Right lobe of liver (tissue), 6 donors: ENCODE results near the gene SEMA7A. TPM values are rescaled to one million over a fixed set of nuclear protein-coding genes. Genes with fewer than 3 reads are reported as not detected.

Experiments
- ATAC-seq, 4 donors: fragments of 200-7000 bp; cut with Tn5 transposase; one replicate each; pipeline ENCODE4 v1.9.1; 2020; ENCODE audit warnings: mild to moderate bottlenecking in 4 of 4, moderate library complexity in 4 of 4
- DNase-seq, 3 donors: peaks; one replicate each; pipeline ENCODE4 v3.0.0-alpha.2; 2020
- H3K27ac ChIP-seq, 3 donors: fragments of 200-600 bp; one replicate each; pipeline ENCODE4 v1.8.0; 2022
- H3K27me3 ChIP-seq, 2 donors: fragments of 200-600 bp; one replicate each; pipeline ENCODE4 v1.8.0; 2022
- H3K36me3 ChIP-seq, 4 donors: fragments of 200-600 bp; sonication (generic) in 1 of 4; one replicate each; pipeline versions ENCODE4 v1.5.1 to v1.8.0; 2017 to 2022; ENCODE audit warnings: control low read depth in 1 of 4
- H3K4me1 ChIP-seq, 4 donors: fragments of 200-600 bp; sonication (generic) in 1 of 4; one replicate each; pipeline versions ENCODE4 v1.5.1 to v1.8.0; 2017 to 2022; ENCODE audit warnings: control low read depth in 1 of 4
- H3K4me3 ChIP-seq, 3 donors: fragments of 200-600 bp; one replicate each; pipeline ENCODE4 v1.8.0; 2022
- H3K9me3 ChIP-seq, 4 donors: fragments of 200-600 bp; sonication (generic) in 1 of 4; one replicate each; pipeline versions ENCODE4 v1.5.1 to v1.8.0; 2017 to 2022; ENCODE audit warnings: control low read depth in 1 of 4
- CTCF ChIP-seq, 4 donors: fragments of 200-600 bp in 3 of 4; fragments of 450-650 bp in 1 of 4; IDR thresholded peaks; one replicate each; pipeline versions ENCODE4 v1.5.1 to v1.8.0; 2016 to 2022; ENCODE audit warnings: antibody characterized with exemption in 4 of 4, mild to moderate bottlenecking in 2 of 4
- POLR2A ChIP-seq: fragments of 450-650 bp; IDR thresholded peaks from one replicate; pipeline ENCODE4 v1.6.1; 2017; ENCODE audit warnings: antibody characterized with exemption, mild to moderate bottlenecking
- WGBS: methylation state at CpG from one replicate; pipeline ENCODE4 v1.1.6; 2018; ENCODE audit warnings: low coverage, low lambda C conversion rate; ENCODE audit not compliant: insufficient coverage; ENCODE audit errors: missing lambda C conversion rate; 5-methylcytosine and 5-hydroxymethylcytosine counted together
- intact Hi-C, 2 donors: fragments of 100-400 bp; cut with DNase I; formaldehyde crosslinking; loops; one replicate each; pipeline versions ENCODE4 v1.11.2 to v1.14.1; 2022
- total RNA-seq, 6 experiments: library from RNA; depleted of rRNA in 2 of 6; stranded (reverse); fragments of >200 nt in 2 of 6; fragmentation: NEBNext Ultra II Directional in 3 of 6; extraction: Animal tissue kit (Norgen Biotek cat#: 25700) in 3 of 6; gene quantifications; one replicate each; pipeline versions ENCODE4 v1.1.0 to v1.2.4, GENCODE V29; 2016 to 2023
- donor health status: DM: no; HTN: yes; CAD: no.
- donor health status: DM: no; HTN: no; CAD: no.
- donor health status: DM: no; HTN: no; CAD: no.
- donor health status: DM: no; HTN: yes; CAD: no.
- donor health status: DM: no; HTN: yes; CAD: no.

SEMA7A gene
- total RNA-seq, 6 experiments from 2014 or later = 0.42 to 2.4 (median 1.1) TPM

- ATAC-seq (no peak), DNase-seq (no peak)
- no peaks in the 10 kb centered on the region for H3K36me3 ChIP-seq
- H3K27me3 ChIP-seq = no peaks in the 10 kb centered on the region
- intact Hi-C loops = loop anchor here in 1 of 2 donors (10.0 kb wide), 1 partner anchor 98 kb away; no protein-coding TSS in a partner anchor
- no peaks in the 10 kb centered on the region for H3K9me3 ChIP-seq
- no peaks in the 10 kb centered on the region for H3K4me1 ChIP-seq
- H3K27ac ChIP-seq = no peak overlapping the region
- WGBS = 19% methylated on average over 3 of the region's 13 CpGs
- no peak overlapping the region for H3K4me3 ChIP-seq
- TF ChIP-seq CTCF (IDR thresholded peaks at IDR 0.05) (no peak), POLR2A (no peak)
Observed at GRCh38 chr15:74387141-74387541, 46.6 kb downstream of the SEMA7A start.

GRCh38 chr15:74386496-74387140, 47.1 kb downstream of the SEMA7A start:
- TF ChIP-seq POLR2A = no peak
- TF ChIP-seq CTCF (IDR thresholded peaks at IDR 0.05) = no peak
- intact Hi-C loops = loop anchor here in 1 of 2 donors (10.0 kb wide), 1 partner anchor 98 kb away; no protein-coding TSS in a partner anchor
- ATAC-seq (no peak), DNase-seq (no peak)
- Histone ChIP-seq H3K4me1 (no peaks in the 10 kb centered on the region), H3K36me3 (no peaks in the 10 kb centered on the region), H3K4me3 (no peak overlapping the region), H3K27ac (no peak overlapping the region), H3K9me3 (no peaks in the 10 kb centered on the region), H3K27me3 (no peaks in the 10 kb centered on the region)
- 100% methylated on average over 2 of the region's 15 CpGs for WGBS

GRCh38 chr15:74385733-74386132, 48.0 kb downstream of the SEMA7A start:
- Histone ChIP-seq H3K4me3 (no peak overlapping the region), H3K27ac (no peak overlapping the region), H3K9me3 (no peaks in the 10 kb centered on the region), H3K4me1 (no peaks in the 10 kb centered on the region), H3K36me3 (no peaks in the 10 kb centered on the region), H3K27me3 (no peaks in the 10 kb centered on the region)
- intact Hi-C loops = loop anchor here in 1 of 2 donors (10.0 kb wide), 1 partner anchor 99 kb away; no protein-coding TSS in a partner anchor
- DNase-seq (no peak), ATAC-seq (no peak)
- 85% methylated on average over 2 of the region's 6 CpGs for WGBS
- TF ChIP-seq CTCF (IDR thresholded peaks at IDR 0.05) (no peak), POLR2A (no peak)

- Histone ChIP-seq H3K4me3 (no peak overlapping the region), H3K4me1 (no peaks in the 10 kb centered on the region), H3K36me3 (no peaks in the 10 kb centered on the region), H3K9me3 (no peaks in the 10 kb centered on the region), H3K27ac (no peak overlapping the region), H3K27me3 (no peaks in the 10 kb centered on the region)
- TF ChIP-seq CTCF (IDR thresholded peaks at IDR 0.05) (no peak), POLR2A (no peak)
- DNase-seq (peak in 1 of 3 donors; percentile 47), ATAC-seq (peak in 1 of 4 donors; percentile 8)
- intact Hi-C loops = loop anchor here (5.0 to 10.0 kb wide), 2 partner anchors 52 to 100 kb away; no protein-coding TSS in a partner anchor
- 17% methylated on average over 3 of the region's 8 CpGs for WGBS
Observed at GRCh38 chr15:74384881-74385643, 48.7 kb downstream of the SEMA7A start.
